HG03045 (cell line): Measurements from ENCODE around the gene GNPDA1.
"Not testable (repeated sequence)": the region's sequence is repeated elsewhere in the genome, so short reads cannot be mapped to it uniquely, and the experiment has no call there.

Experiments
- ATAC-seq: cut with Tn5 transposase; IDR thresholded peaks from one replicate; pipeline ENCODE4 v1.9.1; 2021; ENCODE audit warnings: mild to moderate bottlenecking, moderate library complexity; ENCODE audit not compliant: unreplicated experiment

GNPDA1 gene

DNA sequence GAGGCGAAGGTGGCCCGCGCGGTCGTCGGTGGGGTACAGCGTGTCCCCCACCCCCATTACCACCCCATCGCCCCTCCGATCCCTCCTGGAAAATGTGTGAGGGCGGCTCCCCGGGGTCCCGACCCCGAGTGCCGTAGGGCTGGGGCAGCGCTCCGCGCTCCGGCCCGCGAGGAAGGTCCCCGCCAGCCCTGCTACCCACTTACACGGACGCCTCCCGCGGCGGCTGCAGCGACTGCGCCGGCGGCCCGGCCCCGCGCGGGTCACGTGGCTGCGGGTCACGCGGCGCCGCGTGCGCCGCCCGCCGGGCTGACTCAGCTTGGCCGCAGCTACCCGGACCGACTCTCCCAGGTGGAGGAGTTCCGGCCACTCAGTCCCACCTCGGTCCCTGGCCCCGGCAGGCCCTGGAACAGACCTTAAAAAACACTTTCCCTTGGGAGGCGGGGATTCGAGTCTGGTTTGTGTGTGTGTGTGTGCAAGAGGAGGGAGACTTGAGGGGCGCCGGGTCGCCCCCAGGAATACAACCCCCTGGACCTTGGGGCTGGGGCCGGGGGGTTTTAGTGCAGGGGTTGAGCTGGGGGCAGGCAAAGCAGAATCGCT is at the start of gene GNPDA1:
TSS of gene GNPDA1 (minus strand) at position 236 of the 597 bp plus-strand sequence. CDS start 992 bp downstream, outside the sequence.
- ATAC-seq = peak; percentile 78

DNA sequence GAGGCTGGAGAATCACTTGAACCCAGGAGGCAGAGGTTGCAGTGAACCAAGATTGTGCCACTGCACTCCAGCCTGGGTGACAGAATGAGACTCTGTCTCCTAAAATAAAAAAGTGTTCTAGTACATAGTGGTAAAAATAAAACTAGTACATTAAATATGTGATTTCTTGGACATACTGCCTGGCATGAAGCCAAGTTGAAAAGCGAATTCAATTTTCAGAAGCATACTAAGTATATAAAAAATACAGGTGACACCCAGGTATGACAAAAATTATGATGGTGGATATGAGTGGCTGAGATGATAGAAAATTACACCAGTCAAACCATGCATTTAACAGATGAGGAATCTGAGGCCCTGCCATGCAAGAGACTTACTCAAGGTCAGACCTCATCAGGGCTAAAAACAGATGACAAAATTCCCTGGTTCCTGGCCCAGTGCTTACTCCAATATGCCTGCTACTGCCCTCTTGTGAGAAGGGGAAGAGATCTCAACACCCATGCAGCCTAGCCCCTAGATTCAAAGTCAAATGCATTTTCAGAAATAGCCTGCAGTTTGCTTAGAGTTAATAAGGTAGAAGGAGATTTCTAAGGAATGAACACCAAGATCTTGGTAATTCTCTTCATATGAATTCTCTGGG is 46.6 kb upstream of the GNPDA1 start:
- no peak for ATAC-seq

DNA sequence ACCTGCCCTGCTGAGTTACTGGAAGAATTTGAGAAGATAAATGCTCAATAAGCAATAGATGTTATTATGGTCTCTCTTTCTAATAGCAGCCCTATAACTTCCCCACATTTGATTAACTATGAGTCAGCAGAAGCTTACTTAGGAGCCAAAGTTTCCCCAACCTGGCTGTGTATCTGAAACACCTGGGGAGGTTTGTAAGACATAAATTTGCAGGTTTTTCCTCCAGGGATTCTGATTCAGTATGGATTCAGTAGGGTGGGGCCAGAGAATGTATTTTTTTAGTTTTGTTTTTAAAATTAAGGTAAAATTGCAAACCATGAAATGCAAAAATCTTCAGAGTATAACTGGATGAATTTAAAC is 44.9 kb upstream of the GNPDA1 start:
- no peak for ATAC-seq

DNA sequence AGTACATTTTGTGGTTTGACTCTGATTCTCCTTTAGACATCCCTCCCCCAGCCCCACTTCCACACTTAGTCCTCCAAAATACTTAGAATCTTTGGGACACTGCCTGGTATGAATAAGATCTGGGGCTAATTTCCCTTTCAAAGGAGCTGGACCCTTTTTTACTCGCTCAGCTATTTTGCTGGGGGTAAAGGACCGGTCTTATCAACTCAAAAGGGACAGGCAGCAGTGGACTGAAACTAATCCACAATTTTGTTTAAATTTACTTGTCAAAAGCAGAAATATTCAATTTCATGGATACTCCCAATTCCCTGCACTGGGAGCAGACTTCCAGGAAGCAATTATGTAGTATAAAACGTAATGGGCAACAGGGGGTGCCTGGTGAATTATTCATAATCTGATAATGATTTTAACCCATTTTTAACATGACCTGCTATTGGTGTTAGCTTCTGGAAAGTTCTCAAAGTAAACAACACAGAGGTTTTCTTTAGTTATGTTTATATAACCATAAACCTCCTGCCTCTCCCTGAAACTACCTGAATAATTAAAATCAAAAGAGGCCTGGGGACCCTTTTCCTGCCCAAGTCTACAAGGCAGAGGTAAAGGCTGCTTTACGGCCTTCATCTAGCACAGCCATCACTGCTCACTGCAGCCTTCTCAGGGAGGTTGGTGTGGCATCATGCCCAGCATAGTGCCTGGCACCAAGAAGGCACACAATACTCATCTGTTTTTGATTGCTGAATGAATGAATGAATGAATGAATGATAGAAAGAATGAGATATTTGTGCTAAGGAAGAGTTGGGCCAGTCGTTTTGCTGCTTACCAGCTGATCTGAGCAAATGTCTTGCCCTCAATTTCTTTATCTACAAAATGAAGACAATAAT is 44.2 kb upstream of the GNPDA1 start:
- ATAC-seq = no peak

GRCh38 chr5:142055301-142055700 is 42.5 kb upstream of the GNPDA1 start:
- ATAC-seq = no peak

GRCh38 chr5:142053426-142054151 is 40.8 kb upstream of the GNPDA1 start:
- ATAC-seq = no peak

DNA sequence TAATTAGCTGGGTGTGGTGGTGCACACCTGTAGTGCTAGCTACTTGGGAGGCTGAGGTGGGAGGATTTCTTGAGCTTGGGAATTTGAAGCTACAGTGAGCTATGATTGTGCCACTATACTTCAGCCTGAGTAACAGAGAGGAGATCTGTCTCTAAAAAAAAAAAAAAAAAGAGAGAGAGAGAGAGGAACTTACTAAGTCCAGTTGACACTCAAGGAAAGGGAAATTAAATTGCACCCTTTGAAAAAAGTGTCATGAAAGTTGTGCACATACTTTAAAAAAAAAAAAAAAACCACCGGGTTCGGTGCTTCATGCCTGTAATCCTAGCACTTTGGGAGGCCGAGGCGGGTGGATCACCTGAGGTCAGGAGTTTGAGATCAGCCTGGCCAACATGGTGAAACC is 39.2 kb upstream of the GNPDA1 start:
- not testable (repeated sequence) for ATAC-seq

DNA sequence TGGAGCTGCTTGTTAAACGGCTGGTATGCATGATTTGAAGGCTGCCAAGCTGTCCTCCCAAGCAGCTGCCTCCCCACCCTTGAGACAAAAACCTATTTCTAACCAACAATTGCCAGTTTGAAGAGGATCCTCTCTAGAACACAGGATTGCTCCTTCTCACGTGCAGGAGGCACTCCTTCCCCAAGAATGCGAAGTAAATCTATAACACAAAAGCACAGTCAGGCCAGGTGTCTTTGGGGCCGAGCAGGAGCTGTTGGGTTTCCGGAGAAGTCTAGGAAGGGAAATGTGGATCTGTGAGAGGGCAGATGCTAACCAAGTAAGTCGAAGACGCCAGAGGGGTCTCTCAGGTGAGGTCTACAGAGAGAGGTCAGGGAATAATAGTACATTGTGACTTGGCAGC is 35.4 kb upstream of the GNPDA1 start:
- ATAC-seq = no peak

DNA sequence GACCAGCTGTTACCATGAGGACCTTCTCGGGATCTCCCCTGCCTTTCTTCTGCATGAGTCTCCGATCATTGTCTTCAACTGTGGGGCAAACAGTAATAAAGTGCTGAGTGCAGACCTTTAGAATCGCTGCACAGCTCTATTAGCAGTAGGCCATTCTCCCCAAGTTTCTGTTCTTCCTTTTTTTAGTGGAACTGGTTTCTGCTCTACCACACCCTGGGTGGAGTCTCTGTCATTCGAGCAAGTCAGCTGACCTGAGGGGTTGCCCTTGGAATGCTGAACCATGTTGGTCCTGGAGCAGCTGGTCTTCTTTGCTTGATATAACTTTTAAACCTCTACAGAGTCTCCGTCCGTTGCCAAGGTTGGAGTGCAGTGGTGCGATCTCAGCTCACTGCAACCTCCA is 33.4 kb upstream of the GNPDA1 start:
- no peak for ATAC-seq

DNA sequence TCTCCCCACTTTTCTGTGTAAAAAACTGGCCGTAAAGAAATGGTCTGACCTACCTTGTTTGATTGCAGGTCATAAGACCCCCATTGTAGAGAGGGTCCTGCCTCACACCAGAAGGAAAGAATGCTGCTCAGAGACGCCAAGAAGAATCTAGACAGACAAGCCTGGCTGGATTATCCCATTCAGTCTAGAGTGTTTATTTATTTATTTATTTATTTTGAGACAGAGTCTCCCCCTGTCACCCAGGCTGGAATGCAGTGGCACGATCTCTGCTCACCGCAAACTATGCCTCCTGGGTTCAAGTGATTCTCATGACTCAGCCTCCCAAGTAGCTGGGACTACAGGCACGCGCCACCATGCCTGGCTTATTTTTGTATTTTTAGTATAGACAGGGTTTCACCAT is 28.1 kb upstream of the GNPDA1 start:
- not testable (repeated sequence) for ATAC-seq

- no peak for ATAC-seq
Measured at GRCh38 chr5:142040285-142040684, 27.5 kb upstream of the GNPDA1 start.

- no peak for ATAC-seq
Measured at GRCh38 chr5:142038735-142039134, 25.9 kb upstream of the GNPDA1 start.

DNA sequence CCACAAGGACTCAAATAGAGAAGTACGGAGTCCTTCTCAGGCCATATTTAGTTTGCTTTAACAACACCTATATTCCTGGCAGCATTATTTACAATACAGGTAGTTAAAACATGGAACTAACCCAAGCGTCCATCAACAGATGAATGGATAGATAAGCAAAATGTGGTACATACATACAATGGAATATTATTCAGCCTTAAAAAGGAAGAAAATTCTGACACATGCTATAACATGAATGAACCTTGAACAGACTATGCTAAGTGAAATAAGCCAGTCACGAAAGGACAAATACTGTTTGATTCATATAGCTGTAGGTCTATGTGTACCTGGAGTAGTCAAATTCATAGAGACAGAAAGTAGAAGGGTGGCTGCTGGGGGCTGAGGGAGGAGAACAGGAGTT is 24.8 kb upstream of the GNPDA1 start:
- not testable (repeated sequence) for ATAC-seq

- no peak for ATAC-seq
Measured at GRCh38 chr5:142036918-142037317, 24.1 kb upstream of the GNPDA1 start.

GRCh38 chr5:142034994-142035393 is 22.2 kb upstream of the GNPDA1 start:
- no peak for ATAC-seq

- not testable (repeated sequence) for ATAC-seq
Measured at GRCh38 chr5:142033632-142034567, 21.1 kb upstream of the GNPDA1 start.

- no peak for ATAC-seq
Measured at GRCh38 chr5:142032747-142033631, 20.2 kb upstream of the GNPDA1 start.

DNA sequence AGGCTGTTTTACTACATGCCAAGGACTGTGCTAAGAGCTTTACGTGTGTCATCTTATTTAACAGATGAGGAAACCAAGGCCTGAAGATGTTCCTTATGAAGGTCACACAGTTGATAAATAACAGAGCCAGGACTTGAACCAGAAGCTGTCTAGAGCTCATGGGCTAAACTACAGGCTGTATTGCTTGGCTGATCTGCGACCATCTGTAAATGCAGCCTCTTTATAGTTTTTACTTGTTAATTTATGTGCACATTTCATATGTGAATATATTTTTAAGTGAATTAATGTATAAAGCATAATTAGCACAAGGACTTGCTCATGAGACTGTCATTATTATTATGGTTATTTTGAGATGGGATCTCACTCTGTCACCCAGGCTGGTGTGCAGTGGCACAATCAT is 19.3 kb upstream of the GNPDA1 start:
- ATAC-seq = no peak

GRCh38 chr5:142025637-142026036 is 12.8 kb upstream of the GNPDA1 start:
- no peak for ATAC-seq
